CD4-positive, CD25-positive, alpha-beta regulatory T cell (primary cell): ENCODE results near the gene CHID1. TPM values are rescaled to one million over a fixed set of nuclear protein-coding genes. Genes with fewer than 3 reads are reported as not detected.

ENCODE experiments used
- ATAC-seq, 2 donors: fragments of 150-1000 bp; cut with Tn5 transposase; one replicate each; pipeline ENCODE4 v1.10.0; 2021; ENCODE audit warnings: low read depth in 2 of 2, moderate number of reproducible peaks in 2 of 2, moderate library complexity in 1 of 2
- DNase-seq, 3 donors: peaks; one replicate each; pipeline versions ENCODE4 v3.0.0 to v3.0.0-alpha.2; 2012 to 2022; ENCODE audit warnings: mixed read lengths in 1 of 3
- H3K27ac ChIP-seq: one replicate; pipeline ENCODE4 v1.7.0; 2013; ENCODE audit warnings: mild to moderate bottlenecking, low read length; ENCODE audit not compliant: insufficient read depth, poor library complexity, severe bottlenecking
- H3K27me3 ChIP-seq: one replicate; pipeline ENCODE4 v1.7.0; 2013; ENCODE audit warnings: low read length; ENCODE audit not compliant: control insufficient read depth, insufficient read depth
- H3K36me3 ChIP-seq: one replicate; pipeline ENCODE4 v1.7.0; 2013; ENCODE audit warnings: mild to moderate bottlenecking, low read length, moderate library complexity; ENCODE audit not compliant: control insufficient read depth, insufficient read depth
- H3K4me1 ChIP-seq: 2 replicates; pipeline ENCODE4 v1.7.0; 2013; ENCODE audit warnings: mild to moderate bottlenecking, low read length; ENCODE audit not compliant: insufficient read depth, control insufficient read depth, poor library complexity, severe bottlenecking
- H3K4me3 ChIP-seq: one replicate; pipeline ENCODE4 v1.7.0; 2013; ENCODE audit warnings: low read depth, mild to moderate bottlenecking, low read length, moderate library complexity
- H3K9me3 ChIP-seq, 2 experiments: 1 replicate in 1 of 2; 2 replicates in 1 of 2; pipeline ENCODE4 v1.7.0; 2013; ENCODE audit warnings: low read length in 2 of 2, mild to moderate bottlenecking in 1 of 2, moderate library complexity in 1 of 2; ENCODE audit not compliant: control insufficient read depth in 2 of 2
- H3K27ac Mint-ChIP-seq, 3 donors: one replicate each; pipeline ENCODE4 v1.8.0; 2020 to 2022; ENCODE audit warnings: mild to moderate bottlenecking in 3 of 3, mixed read lengths in 3 of 3, moderate library complexity in 2 of 3
- H3K27me3 Mint-ChIP-seq: one replicate; pipeline ENCODE4 v1.8.0; 2022; ENCODE audit warnings: mild to moderate bottlenecking, mixed read lengths
- H3K36me3 Mint-ChIP-seq: one replicate; pipeline ENCODE4 v1.8.0; 2020; ENCODE audit warnings: mixed read lengths
- H3K4me1 Mint-ChIP-seq, 4 donors: one replicate each; pipeline ENCODE4 v1.8.0; 2020 to 2022; ENCODE audit warnings: mixed read lengths in 4 of 4, mild to moderate bottlenecking in 1 of 4
- H3K4me3 Mint-ChIP-seq, 4 donors: one replicate each; pipeline ENCODE4 v1.8.0; 2020 to 2022; ENCODE audit warnings: mild to moderate bottlenecking in 4 of 4, mixed read lengths in 4 of 4, moderate library complexity in 3 of 4
- H3K9me3 Mint-ChIP-seq, 7 donors: one replicate each; pipeline ENCODE4 v1.8.0; 2020 to 2022; ENCODE audit warnings: mixed read lengths in 7 of 7, mild to moderate bottlenecking in 3 of 7, moderate library complexity in 2 of 7
- polyA plus RNA-seq, 4 donors: library from polyadenylated mRNA; unstranded; fragments of 300-500 nt; fragmentation: Illumina TruSeq; gene quantifications; one replicate each; pipeline ENCODE4 v1.2.3, GENCODE V29; 2021
- total RNA-seq: library from RNA; stranded (reverse); gene quantifications from one replicate; pipeline ENCODE4 v1.2.3, GENCODE V29; 2022

Gene CHID1
- total and polyA plus RNA-seq, 5 donors from 2014 or later: 28.7 to 50.6 (median 46.5) TPM

DNA sequence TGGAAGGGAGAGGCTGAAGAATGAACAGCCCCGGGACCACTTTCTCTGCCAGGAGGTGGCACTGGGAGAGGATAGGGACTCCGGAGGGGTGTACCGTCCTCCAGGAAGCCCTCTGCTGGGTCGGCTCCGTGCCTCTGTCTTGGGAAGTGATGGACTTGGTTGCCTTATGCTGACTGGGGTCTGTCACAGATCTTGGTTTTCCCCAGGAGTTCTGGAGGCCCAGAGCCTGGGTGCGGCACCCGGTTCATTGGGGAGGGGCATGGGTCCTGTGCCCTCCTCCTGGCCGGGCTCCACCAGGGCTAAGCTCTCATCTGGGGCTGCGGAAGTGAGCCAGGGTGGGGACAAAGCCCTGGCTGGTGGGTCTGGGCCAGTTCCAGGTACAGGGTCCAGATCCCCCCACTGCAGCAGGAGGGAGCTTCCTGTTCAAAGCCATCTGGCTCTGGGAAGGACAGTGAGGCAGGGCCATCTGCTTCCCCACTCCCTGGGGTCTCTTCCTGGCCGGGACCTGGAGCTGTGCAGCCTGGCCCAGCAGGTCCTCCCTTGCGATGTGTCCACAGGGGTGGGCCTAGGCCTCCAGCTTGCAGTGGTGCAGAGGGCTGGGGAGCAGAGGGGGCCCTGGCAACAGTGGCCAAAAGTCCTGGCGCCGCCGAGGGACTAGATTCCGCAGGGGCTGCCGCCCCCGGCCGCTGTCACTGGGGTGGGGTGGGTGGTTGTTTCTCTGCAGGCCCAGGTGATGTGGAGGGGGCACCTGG, 14.0 kb upstream of the CHID1 start:
- H3K27me3 ChIP-seq: no peaks in the 10 kb centered on the region
- no peak overlapping the region for H3K27ac ChIP-seq
- Mint-ChIP-seq H3K27me3 (peaks cover 4% of the 10 kb centered on the region), H3K9me3 (no peaks in the 10 kb centered on the region), H3K4me1 (peaks cover 16 to 34% (median 23%) of the 10 kb centered on the region in 4 donors), H3K4me3 (peak overlapping the region in 3 of 4 donors; percentile 21 to 31 (median 29)), H3K27ac (peak overlapping the region in 1 of 3 donors; percentile 43), H3K36me3 (no peaks in the 10 kb centered on the region)
- no peak for ATAC-seq
- H3K4me3 ChIP-seq: no peak overlapping the region
- peaks cover 34% of the 10 kb centered on the region for H3K4me1 ChIP-seq
- no peaks in the 10 kb centered on the region for H3K9me3 ChIP-seq
- no peaks in the 10 kb centered on the region for H3K36me3 ChIP-seq
- no peak for DNase-seq

- Mint-ChIP-seq H3K27ac (no peak overlapping the region), H3K4me3 (peak overlapping the region in 3 of 4 donors; percentile 21 to 67 (median 59)), H3K9me3 (no peaks in the 10 kb centered on the region), H3K36me3 (no peaks in the 10 kb centered on the region), H3K27me3 (peaks cover 4% of the 10 kb centered on the region), H3K4me1 (peaks cover 14 to 31% (median 19%) of the 10 kb centered on the region in 4 donors)
- no peaks in the 10 kb centered on the region for H3K36me3 ChIP-seq
- no peak overlapping the region for H3K4me3 ChIP-seq
- ATAC-seq (no peak), DNase-seq (no peak)
- H3K9me3 ChIP-seq: no peaks in the 10 kb centered on the region
- peaks cover 27% of the 10 kb centered on the region for H3K4me1 ChIP-seq
- no peaks in the 10 kb centered on the region for H3K27me3 ChIP-seq
- no peak overlapping the region for H3K27ac ChIP-seq
Observed at GRCh38 chr11:923691-924405, 13.2 kb upstream of the CHID1 start.

GRCh38 chr11:921921-922678, 11.5 kb upstream of the CHID1 start:
- Mint-ChIP-seq H3K27ac (peak overlapping the region in 1 of 3 donors; percentile 48), H3K27me3 (no peaks in the 10 kb centered on the region), H3K9me3 (no peaks in the 10 kb centered on the region), H3K36me3 (no peaks in the 10 kb centered on the region), H3K4me3 (peak overlapping the region in 1 of 4 donors; percentile 58), H3K4me1 (peaks cover 0 to 13% (median 6%) of the 10 kb centered on the region in 4 donors)
- no peak overlapping the region for H3K27ac ChIP-seq
- H3K36me3 ChIP-seq: no peaks in the 10 kb centered on the region
- H3K9me3 ChIP-seq: no peaks in the 10 kb centered on the region
- peaks cover 9% of the 10 kb centered on the region for H3K4me1 ChIP-seq
- H3K27me3 ChIP-seq: no peaks in the 10 kb centered on the region
- DNase-seq: no peak
- no peak overlapping the region for H3K4me3 ChIP-seq
- no peak for ATAC-seq

- DNase-seq (no peak), ATAC-seq (no peak)
- H3K27ac ChIP-seq: no peak overlapping the region
- H3K27me3 Mint-ChIP-seq: no peaks in the 10 kb centered on the region
- H3K27me3 ChIP-seq: no peaks in the 10 kb centered on the region
- no peak overlapping the region for H3K4me3 Mint-ChIP-seq
- peaks cover 0 to 1% (median 0%) of the 10 kb centered on the region in 7 donors for H3K9me3 Mint-ChIP-seq
- peaks cover 0 to 4% (median 0%) of the 10 kb centered on the region in 4 donors for H3K4me1 Mint-ChIP-seq
- H3K4me3 ChIP-seq: no peak overlapping the region
- no peak overlapping the region for H3K27ac Mint-ChIP-seq
- H3K36me3 ChIP-seq: no peaks in the 10 kb centered on the region
- H3K4me1 ChIP-seq: no peaks in the 10 kb centered on the region
- H3K36me3 Mint-ChIP-seq: no peaks in the 10 kb centered on the region
- no peaks in the 10 kb centered on the region for H3K9me3 ChIP-seq
Observed at GRCh38 chr11:917426-917825, 6.8 kb upstream of the CHID1 start.

GRCh38 chr11:914747-915501, 4.3 kb upstream of the CHID1 start:
- Histone ChIP-seq H3K27me3 (no peaks in the 10 kb centered on the region), H3K4me3 (no peak overlapping the region), H3K36me3 (no peaks in the 10 kb centered on the region), H3K9me3 (no peaks in the 10 kb centered on the region), H3K4me1 (peaks cover 10% of the 10 kb centered on the region), H3K27ac (no peak overlapping the region)
- Mint-ChIP-seq H3K36me3 (no peaks in the 10 kb centered on the region), H3K27me3 (no peaks in the 10 kb centered on the region), H3K4me3 (no peak overlapping the region), H3K4me1 (peaks cover 0 to 17% (median 2%) of the 10 kb centered on the region in 4 donors), H3K9me3 (peaks cover 0 to 1% (median 0%) of the 10 kb centered on the region in 7 donors), H3K27ac (no peak overlapping the region)
- ATAC-seq (no peak), DNase-seq (no peak)

DNA sequence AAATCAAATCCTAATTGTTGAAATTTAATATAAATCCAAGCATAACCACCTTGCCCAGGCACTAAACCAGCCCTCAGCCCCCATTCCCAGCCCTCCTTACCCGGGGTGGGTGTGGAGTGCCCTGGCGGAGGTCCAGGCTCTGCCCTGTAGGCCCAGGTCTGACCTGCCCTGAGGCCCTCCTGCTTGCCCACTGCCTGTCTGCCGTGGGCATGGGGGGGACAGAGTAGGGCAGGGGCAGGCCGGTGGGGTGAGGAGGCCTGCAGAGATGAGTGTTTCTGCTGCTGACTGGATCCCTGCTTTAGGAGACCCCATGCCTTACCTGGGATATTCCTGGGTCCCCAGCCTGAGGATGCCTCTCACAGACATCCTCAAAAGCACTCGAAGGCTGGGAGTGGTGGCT, 3.6 kb upstream of the CHID1 start:
- Histone ChIP-seq H3K27me3 (no peaks in the 10 kb centered on the region), H3K4me1 (peaks cover 14% of the 10 kb centered on the region), H3K27ac (no peak overlapping the region), H3K9me3 (no peaks in the 10 kb centered on the region), H3K36me3 (no peaks in the 10 kb centered on the region), H3K4me3 (no peak overlapping the region)
- no peak for ATAC-seq
- Mint-ChIP-seq H3K4me3 (no peak overlapping the region), H3K4me1 (peaks cover 0 to 24% (median 3%) of the 10 kb centered on the region in 4 donors), H3K27ac (no peak overlapping the region), H3K36me3 (no peaks in the 10 kb centered on the region), H3K27me3 (no peaks in the 10 kb centered on the region), H3K9me3 (peaks cover 0 to 1% (median 0%) of the 10 kb centered on the region in 7 donors)
- DNase-seq: no peak

- peak overlapping the region; percentile 24 to 70 (median 40) for H3K4me3 Mint-ChIP-seq
- DNase-seq: no peak
Observed at GRCh38 chr11:913043-913442, 2.4 kb upstream of the CHID1 start.

More at GRCh38 chr11:913043-913442, 2.4 kb upstream of the CHID1 start:
- H3K27ac ChIP-seq: no peak overlapping the region
- no peak for ATAC-seq
- peaks cover 0 to 27% (median 7%) of the 10 kb centered on the region in 4 donors for H3K4me1 Mint-ChIP-seq
- no peaks in the 10 kb centered on the region for H3K27me3 ChIP-seq
- H3K36me3 Mint-ChIP-seq: no peaks in the 10 kb centered on the region
- peaks cover 0 to 1% (median 0%) of the 10 kb centered on the region in 7 donors for H3K9me3 Mint-ChIP-seq
- H3K27ac Mint-ChIP-seq: no peak overlapping the region
- peaks cover 14% of the 10 kb centered on the region for H3K4me1 ChIP-seq
- no peaks in the 10 kb centered on the region for H3K9me3 ChIP-seq
- no peak overlapping the region for H3K4me3 ChIP-seq
- no peaks in the 10 kb centered on the region for H3K36me3 ChIP-seq
- no peaks in the 10 kb centered on the region for H3K27me3 Mint-ChIP-seq
